ENCODE measurements around the gene HMSD.
"Not testable (repeated sequence)": the region's sequence is repeated elsewhere in the genome, so short reads cannot be mapped to it uniquely, and the experiment has no call there.

GRCh38 chr18:63940543-63941050 is 8.5 kb upstream of the HMSD start:
- not testable (repeated sequence) for TF ChIP-seq CTCF, POLR2A, POLR2AphosphoS5 (IDR thresholded peaks at IDR 0.05)
